ENCODE results near the gene GHR. TPM values are rescaled to one million over a fixed set of nuclear protein-coding genes. Genes with fewer than 3 reads are reported as not detected.

Gene GHR
- total and polyA plus RNA-seq, 10 of the 15 experiments (the other 5 are each of a cell fraction or from before 2014, with no cell fraction given), result 0.23 to 10.2 (median 0.48) TPM

GRCh38 chr5:42592401-42593140 is 169.3 kb downstream of the GHR start:
- Histone ChIP-seq H3K4me2 (ENCODE audit: control insufficient read depth, insufficient read depth) (no peak overlapping the region), H3K9ac (ENCODE audit: control insufficient read depth, insufficient read depth, low read length) (no peak overlapping the region), H3K36me3 (ENCODE audit: control insufficient read depth in 2 of 2, insufficient read depth in 2 of 2, low read length in 1 of 2) (no peaks in the 10 kb centered on the region), H4K20me1 (ENCODE audit: control insufficient read depth, insufficient read depth) (no peaks in the 10 kb centered on the region), H3K4me1 (ENCODE audit: control insufficient read depth, insufficient read depth, low read length) (no peaks in the 10 kb centered on the region), H3K79me2 (ENCODE audit: control insufficient read depth, insufficient read depth, low read length) (no peaks in the 10 kb centered on the region), H3K9me3 (replicated peaks; ENCODE audit: control insufficient read depth, insufficient read depth, low read length) (no peaks in the 10 kb centered on the region), H2AFZ (ENCODE audit: control insufficient read depth, low read depth, low read length) (no peak overlapping the region), H3K4me3 (no peak overlapping the region), H3K27me3 (replicated peaks in 1 of 2; ENCODE audit: control insufficient read depth in 2 of 2, insufficient read depth in 2 of 2, low read length in 1 of 2) (no peaks in the 10 kb centered on the region; a peak in 1 of 4 replicates), H3K27ac (ENCODE audit: control insufficient read depth, insufficient read depth) (no peak overlapping the region)
- no peak for FAIRE-seq
- intact Hi-C loops (cut with micrococcal nuclease; ENCODE audit: unreplicated experiment), result no loop called here
- no TSS peak for BruUV-seq (replicated peaks)
- ATAC-seq, result no peak
- POLR2A ChIA-PET, result no interaction called here
- in situ Hi-C loops (cut with MboI), result no loop called here
- TF ChIP-seq BCL11A (IDR thresholded peaks at IDR 0.05; ENCODE audit: low read depth, low read length) (no peak), STAT3 (IDR thresholded peaks at IDR 0.05; ENCODE audit: low read depth, low read length) (no peak), EZH2 (IDR thresholded peaks at IDR 0.05; ENCODE audit: borderline replicate concordance, control insufficient read depth, low read depth, low read length) (no peak), KAT2A (conservative IDR thresholded peaks at IDR 0.05; ENCODE audit: control insufficient read depth, low read depth, low read length) (no peak), TARDBP (IDR thresholded peaks at IDR 0.05; ENCODE audit: borderline replicate concordance) (no peak), IRF4 (IDR thresholded peaks at IDR 0.05; ENCODE audit: low read depth, low read length) (no peak), NR2F1 (conservative IDR thresholded peaks at IDR 0.05) (no peak), ZNF687 (IDR thresholded peaks at IDR 0.05) (no peak), TAF1 (IDR thresholded peaks at IDR 0.05; ENCODE audit: borderline replicate concordance, low read depth, low read length) (no peak), HDAC6 (IDR thresholded peaks at IDR 0.05; ENCODE audit: unreplicated experiment) (no peak), STAT1 (conservative IDR thresholded peaks at IDR 0.05) (no peak), BACH1 (IDR thresholded peaks at IDR 0.05; ENCODE audit: borderline replicate concordance) (no peak), HCFC1 (IDR thresholded peaks at IDR 0.05; ENCODE audit: low read length) (no peak)
- 26% methylated on average over 5 of the region's 5 CpGs for WGBS (ENCODE audit: insufficient coverage, insufficient replicate concordance, low lambda C conversion rate, missing lambda C conversion rate)
- DNase-seq (ENCODE audit: low read depth, low spot score), result no peak
- CTCF ChIA-PET, result interaction anchor here (0.7 to 1.4 kb wide), 3 partner anchors 9 to 17 kb away, joined by 3 to 4 read pairs (median 3); no protein-coding TSS in a partner anchor
- RAD21 ChIA-PET (ENCODE audit: unreplicated experiment), result no interaction called here
- SMC1A ChIA-PET (ENCODE audit: uncharacterized antibody, unreplicated experiment), result no interaction called here

All from GM12878 (cell line).